Tibial nerve (tissue), 4 donors: ENCODE data around the gene DNALI1. TPM values are rescaled to one million over a fixed set of nuclear protein-coding genes. Genes with fewer than 3 reads are reported as not detected.

ENCODE experiments used
- DNase-seq, 2 donors: peaks; one replicate each; pipeline ENCODE4 v3.0.0-alpha.2; 2019; ENCODE audit warnings: low spot score in 2 of 2
- H3K27ac ChIP-seq, 4 donors: fragments of 200-600 bp; sonication (generic) in 3 of 4; one replicate each; pipeline ENCODE4 v1.5.1; 2017 to 2019; ENCODE audit warnings: mild to moderate bottlenecking in 1 of 4
- H3K27me3 ChIP-seq, 2 donors: fragments of 200-600 bp; sonication (generic) in 1 of 2; one replicate each; pipeline versions ENCODE4 v1.5.1 to v1.6.0; 2017 to 2019
- H3K36me3 ChIP-seq, 3 donors: fragments of 200-600 bp; sonication (generic); one replicate each; pipeline ENCODE4 v1.5.1; 2018 to 2019
- H3K4me1 ChIP-seq, 4 donors: fragments of 200-600 bp; sonication (generic) in 3 of 4; one replicate each; pipeline ENCODE4 v1.5.1; 2017 to 2019
- H3K4me3 ChIP-seq, 4 donors: fragments of 200-600 bp; sonication (generic) in 3 of 4; one replicate each; pipeline ENCODE4 v1.5.1; 2017 to 2019; ENCODE audit warnings: mild to moderate bottlenecking in 1 of 4, moderate library complexity in 1 of 4
- H3K9me3 ChIP-seq, 4 donors: fragments of 200-600 bp; sonication (generic) in 3 of 4; one replicate each; pipeline ENCODE4 v1.5.1; 2017 to 2019
- EP300 ChIP-seq, 2 donors: sonication (generic); formaldehyde crosslinking; IDR thresholded peaks; one replicate each; pipeline ENCODE4 v1.6.1; 2017; ENCODE audit warnings: antibody characterized with exemption in 2 of 2, mild to moderate bottlenecking in 1 of 2
- POLR2A ChIP-seq, 2 donors: fragments of 450-650 bp; IDR thresholded peaks; one replicate each; pipeline ENCODE4 v1.6.1; 2017; ENCODE audit warnings: antibody characterized with exemption in 2 of 2, mild to moderate bottlenecking in 2 of 2, moderate library complexity in 2 of 2
- WGBS, 2 donors: methylation state at CpG; one replicate each; pipeline ENCODE4 v1.1.5; 2018; 5-methylcytosine and 5-hydroxymethylcytosine counted together
- total RNA-seq, 4 donors: library from RNA; depleted of rRNA; stranded (reverse); fragments of >200 nt; gene quantifications; one replicate each; pipeline ENCODE4 v1.1.0, GENCODE V29; 2016
- TF ChIP-seq, protein P1 (sequence below), 5 experiments: fragments of 200-600 bp in 3 of 5; fragments of 450-650 bp in 2 of 5; sonication (generic) in 3 of 5; IDR thresholded peaks; one replicate each; pipeline ENCODE4 v1.5.1; 2016 to 2019; ENCODE audit warnings: antibody characterized with exemption in 5 of 5, mild to moderate bottlenecking in 3 of 5, moderate library complexity in 2 of 5

DNALI1 gene
- total RNA-seq, 4 donors from 2014 or later: 6.3 to 10.3 (median 9.5) TPM

DNA sequence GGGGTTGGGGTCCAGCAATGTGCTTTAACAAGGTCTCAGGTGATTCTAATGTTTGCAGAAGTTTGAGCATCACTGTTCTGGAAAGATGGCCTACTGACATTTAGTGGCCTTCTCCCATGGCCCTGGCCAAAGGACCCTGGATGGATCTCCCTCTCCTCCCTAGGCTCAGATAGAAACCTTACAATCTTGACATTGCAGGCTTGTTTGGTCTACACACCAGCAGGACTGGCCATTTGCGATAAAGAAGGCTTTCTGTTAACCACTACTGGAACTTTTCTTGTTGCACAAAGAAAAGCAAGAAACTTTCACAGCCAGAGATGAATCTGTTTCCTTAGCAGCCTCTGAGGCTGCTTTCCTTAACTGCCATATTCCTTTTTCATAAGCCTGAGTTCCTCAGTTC is 6.2 kb downstream of the DNALI1 start:
- no peak overlapping the region for H3K27ac ChIP-seq
- WGBS, 2 donors: 83 to 100% methylated on average over 1 of the region's 1 CpG
- H3K27me3 ChIP-seq: no peaks in the 10 kb centered on the region
- H3K36me3 ChIP-seq: peaks cover 0 to 89% (median 20%) of the 10 kb centered on the region in 3 donors
- DNase-seq: no peak
- H3K4me1 ChIP-seq: no peaks in the 10 kb centered on the region
- H3K4me3 ChIP-seq: no peak overlapping the region
- H3K9me3 ChIP-seq: no peaks in the 10 kb centered on the region
- no peak for TF ChIP-seq EP300 (IDR thresholded peaks at IDR 0.05)
- TF ChIP-seq POLR2A (IDR thresholded peaks at IDR 0.05): no peak
- TF ChIP-seq, protein P1, sequence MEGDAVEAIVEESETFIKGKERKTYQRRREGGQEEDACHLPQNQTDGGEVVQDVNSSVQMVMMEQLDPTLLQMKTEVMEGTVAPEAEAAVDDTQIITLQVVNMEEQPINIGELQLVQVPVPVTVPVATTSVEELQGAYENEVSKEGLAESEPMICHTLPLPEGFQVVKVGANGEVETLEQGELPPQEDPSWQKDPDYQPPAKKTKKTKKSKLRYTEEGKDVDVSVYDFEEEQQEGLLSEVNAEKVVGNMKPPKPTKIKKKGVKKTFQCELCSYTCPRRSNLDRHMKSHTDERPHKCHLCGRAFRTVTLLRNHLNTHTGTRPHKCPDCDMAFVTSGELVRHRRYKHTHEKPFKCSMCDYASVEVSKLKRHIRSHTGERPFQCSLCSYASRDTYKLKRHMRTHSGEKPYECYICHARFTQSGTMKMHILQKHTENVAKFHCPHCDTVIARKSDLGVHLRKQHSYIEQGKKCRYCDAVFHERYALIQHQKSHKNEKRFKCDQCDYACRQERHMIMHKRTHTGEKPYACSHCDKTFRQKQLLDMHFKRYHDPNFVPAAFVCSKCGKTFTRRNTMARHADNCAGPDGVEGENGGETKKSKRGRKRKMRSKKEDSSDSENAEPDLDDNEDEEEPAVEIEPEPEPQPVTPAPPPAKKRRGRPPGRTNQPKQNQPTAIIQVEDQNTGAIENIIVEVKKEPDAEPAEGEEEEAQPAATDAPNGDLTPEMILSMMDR (IDR thresholded peaks at IDR 0.05): no peak

DNA sequence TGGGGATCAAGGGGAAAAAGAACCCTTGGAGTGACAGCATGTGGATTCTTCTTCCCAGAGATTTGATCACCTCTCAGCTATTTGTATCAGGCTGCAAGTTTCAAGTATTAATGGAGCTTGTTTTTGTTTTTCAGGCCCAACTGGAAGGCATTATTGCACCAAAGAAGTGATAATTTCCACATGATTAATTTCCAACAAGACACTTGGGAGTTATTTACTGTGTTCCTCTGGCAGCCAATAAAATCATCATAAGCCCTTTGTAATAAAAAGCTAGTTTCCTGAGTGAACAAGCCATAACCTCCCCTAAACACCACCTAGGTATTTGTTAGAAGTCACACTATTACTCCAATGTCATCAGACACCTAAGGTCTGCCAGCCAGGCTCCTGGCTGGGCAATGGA is 8.2 kb downstream of the DNALI1 start:
- no peaks in the 10 kb centered on the region for H3K4me1 ChIP-seq
- H3K27ac ChIP-seq: no peak overlapping the region
- no peak for DNase-seq
- H3K9me3 ChIP-seq: no peaks in the 10 kb centered on the region
- TF ChIP-seq EP300 (IDR thresholded peaks at IDR 0.05): no peak
- TF ChIP-seq, protein P1 (IDR thresholded peaks at IDR 0.05): no peak
- TF ChIP-seq POLR2A (IDR thresholded peaks at IDR 0.05): no peak
- H3K4me3 ChIP-seq: no peak overlapping the region
- H3K27me3 ChIP-seq: no peaks in the 10 kb centered on the region
- peaks cover 0 to 93% (median 36%) of the 10 kb centered on the region in 3 donors for H3K36me3 ChIP-seq

- H3K27ac ChIP-seq: no peak overlapping the region
- H3K4me1 ChIP-seq: no peaks in the 10 kb centered on the region
- no peak for TF ChIP-seq POLR2A (IDR thresholded peaks at IDR 0.05)
- TF ChIP-seq, protein P1 (IDR thresholded peaks at IDR 0.05): no peak
- TF ChIP-seq EP300 (IDR thresholded peaks at IDR 0.05): no peak
- no peaks in the 10 kb centered on the region for H3K9me3 ChIP-seq
- no peak overlapping the region for H3K4me3 ChIP-seq
- DNase-seq: no peak
- no peaks in the 10 kb centered on the region for H3K27me3 ChIP-seq
- WGBS, 2 donors: 75 to 90% methylated on average over 3 of the region's 3 CpGs
- peaks cover 0 to 98% (median 41%) of the 10 kb centered on the region in 3 donors for H3K36me3 ChIP-seq
These were observed 10.3 kb downstream of the DNALI1 start for GRCh38 chr1:37567023-37567422.

DNA sequence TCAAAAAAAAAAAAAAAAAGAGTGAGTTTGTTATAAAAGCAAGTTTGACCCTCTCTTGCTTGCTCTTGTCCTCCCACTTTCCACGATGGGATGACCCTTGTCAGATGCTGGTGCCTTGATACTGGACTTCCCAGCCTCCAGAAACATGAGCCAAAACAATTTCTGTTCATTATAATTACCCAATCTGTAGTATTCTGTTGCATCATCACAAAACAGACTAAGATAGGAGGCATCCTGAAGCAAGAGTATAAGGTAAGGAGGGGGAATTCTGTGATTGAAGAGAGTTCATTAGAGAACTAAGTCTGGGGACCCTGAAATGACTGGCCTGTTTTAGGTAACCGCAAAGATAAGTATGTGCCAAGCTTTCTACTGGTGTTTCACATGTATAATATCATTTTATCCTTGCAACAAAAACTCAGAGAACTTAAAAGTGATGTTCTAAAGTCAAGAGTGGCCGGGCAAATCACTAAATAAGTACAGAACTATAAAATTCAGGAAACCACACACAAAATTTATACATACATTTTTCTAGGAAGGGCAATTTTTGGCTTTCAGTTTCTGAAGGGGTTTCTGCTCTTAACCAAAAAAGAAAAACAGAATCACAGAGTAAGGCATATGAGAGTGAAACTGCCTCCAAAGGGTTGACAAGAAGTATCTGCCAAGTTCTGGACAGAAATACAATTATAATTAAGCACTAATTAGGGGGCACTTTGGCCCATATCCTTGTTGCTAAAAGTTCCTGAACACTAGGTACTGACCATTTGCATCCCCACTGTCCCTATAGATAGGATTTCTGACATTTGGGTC is 14.0 kb downstream of the DNALI1 start:
- Histone ChIP-seq H3K36me3 (peaks cover 2 to 100% (median 55%) of the 10 kb centered on the region in 3 donors), H3K9me3 (no peaks in the 10 kb centered on the region), H3K27me3 (no peaks in the 10 kb centered on the region), H3K27ac (no peak overlapping the region), H3K4me1 (no peaks in the 10 kb centered on the region), H3K4me3 (no peak overlapping the region)
- no peak for DNase-seq
- TF ChIP-seq POLR2A (IDR thresholded peaks at IDR 0.05): no peak
- TF ChIP-seq, protein P1 (IDR thresholded peaks at IDR 0.05): no peak
- no peak for TF ChIP-seq EP300 (IDR thresholded peaks at IDR 0.05)
- WGBS, 2 donors: 88 to 94% methylated on average over 3 of the region's 3 CpGs

DNA sequence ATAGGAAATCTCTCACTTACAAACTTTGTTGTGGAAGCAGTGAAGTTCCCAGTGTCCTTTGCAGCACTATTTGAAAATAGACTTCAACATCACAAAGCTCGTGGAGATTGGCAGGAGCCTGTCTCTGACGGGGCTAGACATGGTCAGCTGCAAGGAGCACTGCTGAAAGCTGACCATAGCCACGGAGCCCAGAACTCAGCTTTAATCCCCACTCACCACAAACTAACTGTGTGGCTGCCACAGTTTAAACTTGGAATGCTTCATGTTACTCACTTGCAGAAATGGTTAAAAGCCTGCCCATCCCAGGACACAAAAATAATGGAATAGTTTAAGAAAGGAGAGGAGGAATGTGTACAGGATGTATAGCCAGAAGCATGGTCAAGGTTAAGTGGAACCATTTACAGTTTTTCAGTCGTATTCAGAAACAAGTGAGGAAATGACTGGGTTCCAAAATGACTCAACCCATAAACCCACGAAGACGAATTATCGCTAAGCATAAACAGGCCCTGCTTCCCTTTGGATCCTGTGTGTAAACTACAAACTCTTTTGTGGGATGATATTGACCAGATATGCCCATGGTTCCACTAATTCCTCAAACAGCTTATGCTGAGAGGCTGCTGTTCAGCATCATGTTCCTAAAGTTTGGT is 18.2 kb downstream of the DNALI1 start:
- 80% methylated on average over 7 of the region's 7 CpGs for WGBS, 2 donors
- H3K27ac ChIP-seq: no peak overlapping the region

More for the DNA sequence above, 18.2 kb downstream of the DNALI1 start:
- Histone ChIP-seq H3K4me1 (no peaks in the 10 kb centered on the region), H3K27me3 (no peaks in the 10 kb centered on the region), H3K9me3 (no peaks in the 10 kb centered on the region), H3K4me3 (no peak overlapping the region), H3K36me3 (peaks cover 2 to 98% (median 20%) of the 10 kb centered on the region in 3 donors)
- TF ChIP-seq POLR2A (IDR thresholded peaks at IDR 0.05): no peak
- TF ChIP-seq, protein P1 (IDR thresholded peaks at IDR 0.05): no peak
- TF ChIP-seq EP300 (IDR thresholded peaks at IDR 0.05): no peak
- no peak for DNase-seq
